Retinal pigment epithelial cell (primary cell): ENCODE data around the gene DIO3.

Experiments
- DNase-seq: peaks from one replicate; pipeline ENCODE4 v3.0.0-alpha.2; 2010; ENCODE audit warnings: low read depth
- H3K4me3 ChIP-seq: 2 replicates; pipeline ENCODE4 v1.5.1; 2011; ENCODE audit warnings: mild to moderate bottlenecking, low read length, control low read depth, moderate library complexity
- CTCF ChIP-seq: conservative IDR thresholded peaks from 2 replicates; pipeline ENCODE4 v1.5.1; 2011; ENCODE audit warnings: low read depth, low read length, control low read depth, inconsistent platforms

The DIO3 gene

GRCh38 chr14:101588990-101589389, 27.7 kb downstream of the DIO3 start:
- peak; percentile 3 for DNase-seq
- no peak overlapping the region for H3K4me3 ChIP-seq
- TF ChIP-seq CTCF = no peak

- no peak overlapping the region for H3K4me3 ChIP-seq
- DNase-seq = no peak
- no peak for TF ChIP-seq CTCF
Measured at GRCh38 chr14:101589486-101590015, 28.3 kb downstream of the DIO3 start.

- no peak for DNase-seq
- TF ChIP-seq CTCF = no peak
- no peak overlapping the region for H3K4me3 ChIP-seq
Measured at GRCh38 chr14:101590062-101590461, 28.8 kb downstream of the DIO3 start.

- H3K4me3 ChIP-seq = no peak overlapping the region
- TF ChIP-seq CTCF = no peak
- no peak for DNase-seq
Measured at GRCh38 chr14:101590616-101591015, 29.3 kb downstream of the DIO3 start.

- no peak for TF ChIP-seq CTCF
- DNase-seq = no peak
- H3K4me3 ChIP-seq = no peak overlapping the region
Measured at GRCh38 chr14:101591121-101591520, 29.8 kb downstream of the DIO3 start.

- DNase-seq = no peak
- TF ChIP-seq CTCF = no peak
- no peak overlapping the region for H3K4me3 ChIP-seq
Measured at GRCh38 chr14:101591582-101591981, 30.3 kb downstream of the DIO3 start.

GRCh38 chr14:101593411-101594238, 32.3 kb downstream of the DIO3 start:
- no peak overlapping the region for H3K4me3 ChIP-seq
- TF ChIP-seq CTCF = no peak

More at GRCh38 chr14:101593411-101594238, 32.3 kb downstream of the DIO3 start:
- no peak for DNase-seq
